ENCODE results near the gene RORB.

Gene RORB

GRCh38 chr9:74496819-74497747 is at the start of gene RORB:
Gene RORB (plus strand): TSS chr9:74497335. CDS start chr9:74497977, 642 bp downstream.
- FAIRE-seq: no peak
- no peak for TF ChIP-seq CTCF (IDR thresholded peaks at IDR 0.05; ENCODE audit: insufficient read depth, missing control alignments)
- peak; percentile 65 for DNase-seq (ENCODE audit: insufficient read length, low spot score)

GRCh38 chr9:74447451-74448193 is 49.5 kb upstream of the RORB start:
- no peak for DNase-seq (ENCODE audit: insufficient read length, low spot score)
- no peak for TF ChIP-seq CTCF (IDR thresholded peaks at IDR 0.05; ENCODE audit: insufficient read depth, missing control alignments)
- FAIRE-seq: no peak

GRCh38 chr9:74449060-74449459 is 48.1 kb upstream of the RORB start:
- DNase-seq (ENCODE audit: insufficient read length, low spot score): no peak
- TF ChIP-seq CTCF (IDR thresholded peaks at IDR 0.05; ENCODE audit: insufficient read depth, missing control alignments): no peak
- FAIRE-seq: no peak

GRCh38 chr9:74458832-74459231 is 38.3 kb upstream of the RORB start:
- FAIRE-seq: no peak
- no peak for TF ChIP-seq CTCF (IDR thresholded peaks at IDR 0.05; ENCODE audit: insufficient read depth, missing control alignments)

GRCh38 chr9:74463825-74464224 is 33.3 kb upstream of the RORB start:
- no peak for FAIRE-seq
- no peak for DNase-seq (ENCODE audit: insufficient read length, low spot score)
- TF ChIP-seq CTCF (IDR thresholded peaks at IDR 0.05; ENCODE audit: insufficient read depth, missing control alignments): no peak

More at GRCh38 chr9:74458832-74459231, 38.3 kb upstream of the RORB start:
- DNase-seq (ENCODE audit: insufficient read length, low spot score): no peak

GRCh38 chr9:74478606-74479005 is 18.5 kb upstream of the RORB start:
- FAIRE-seq: peak; percentile 80
- TF ChIP-seq CTCF (IDR thresholded peaks at IDR 0.05; ENCODE audit: insufficient read depth, missing control alignments): no peak

More at GRCh38 chr9:74478606-74479005, 18.5 kb upstream of the RORB start:
- DNase-seq (ENCODE audit: insufficient read length, low spot score): no peak

Measured in D721Med (cell line).